ENCODE results near the gene ARAF.

GRCh38 chrX:47514533-47515235 is 46.3 kb upstream of the ARAF start:
- no peak for TF ChIP-seq CTCF (IDR thresholded peaks at IDR 0.05)
- TF ChIP-seq POLR2A (IDR thresholded peaks at IDR 0.05), result no peak
